ENCODE results near the gene USF3.
A peak's percentile ranks its signal among the peaks of the same experiment; 100 is the strongest.

The USF3 gene, protein sequence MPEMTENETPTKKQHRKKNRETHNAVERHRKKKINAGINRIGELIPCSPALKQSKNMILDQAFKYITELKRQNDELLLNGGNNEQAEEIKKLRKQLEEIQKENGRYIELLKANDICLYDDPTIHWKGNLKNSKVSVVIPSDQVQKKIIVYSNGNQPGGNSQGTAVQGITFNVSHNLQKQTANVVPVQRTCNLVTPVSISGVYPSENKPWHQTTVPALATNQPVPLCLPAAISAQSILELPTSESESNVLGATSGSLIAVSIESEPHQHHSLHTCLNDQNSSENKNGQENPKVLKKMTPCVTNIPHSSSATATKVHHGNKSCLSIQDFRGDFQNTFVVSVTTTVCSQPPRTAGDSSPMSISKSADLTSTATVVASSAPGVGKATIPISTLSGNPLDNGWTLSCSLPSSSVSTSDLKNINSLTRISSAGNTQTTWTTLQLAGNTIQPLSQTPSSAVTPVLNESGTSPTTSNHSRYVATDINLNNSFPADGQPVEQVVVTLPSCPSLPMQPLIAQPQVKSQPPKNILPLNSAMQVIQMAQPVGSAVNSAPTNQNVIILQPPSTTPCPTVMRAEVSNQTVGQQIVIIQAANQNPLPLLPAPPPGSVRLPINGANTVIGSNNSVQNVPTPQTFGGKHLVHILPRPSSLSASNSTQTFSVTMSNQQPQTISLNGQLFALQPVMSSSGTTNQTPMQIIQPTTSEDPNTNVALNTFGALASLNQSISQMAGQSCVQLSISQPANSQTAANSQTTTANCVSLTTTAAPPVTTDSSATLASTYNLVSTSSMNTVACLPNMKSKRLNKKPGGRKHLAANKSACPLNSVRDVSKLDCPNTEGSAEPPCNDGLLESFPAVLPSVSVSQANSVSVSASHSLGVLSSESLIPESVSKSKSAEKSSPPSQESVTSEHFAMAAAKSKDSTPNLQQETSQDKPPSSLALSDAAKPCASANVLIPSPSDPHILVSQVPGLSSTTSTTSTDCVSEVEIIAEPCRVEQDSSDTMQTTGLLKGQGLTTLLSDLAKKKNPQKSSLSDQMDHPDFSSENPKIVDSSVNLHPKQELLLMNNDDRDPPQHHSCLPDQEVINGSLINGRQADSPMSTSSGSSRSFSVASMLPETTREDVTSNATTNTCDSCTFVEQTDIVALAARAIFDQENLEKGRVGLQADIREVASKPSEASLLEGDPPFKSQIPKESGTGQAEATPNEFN (N-terminal part only)

DNA sequence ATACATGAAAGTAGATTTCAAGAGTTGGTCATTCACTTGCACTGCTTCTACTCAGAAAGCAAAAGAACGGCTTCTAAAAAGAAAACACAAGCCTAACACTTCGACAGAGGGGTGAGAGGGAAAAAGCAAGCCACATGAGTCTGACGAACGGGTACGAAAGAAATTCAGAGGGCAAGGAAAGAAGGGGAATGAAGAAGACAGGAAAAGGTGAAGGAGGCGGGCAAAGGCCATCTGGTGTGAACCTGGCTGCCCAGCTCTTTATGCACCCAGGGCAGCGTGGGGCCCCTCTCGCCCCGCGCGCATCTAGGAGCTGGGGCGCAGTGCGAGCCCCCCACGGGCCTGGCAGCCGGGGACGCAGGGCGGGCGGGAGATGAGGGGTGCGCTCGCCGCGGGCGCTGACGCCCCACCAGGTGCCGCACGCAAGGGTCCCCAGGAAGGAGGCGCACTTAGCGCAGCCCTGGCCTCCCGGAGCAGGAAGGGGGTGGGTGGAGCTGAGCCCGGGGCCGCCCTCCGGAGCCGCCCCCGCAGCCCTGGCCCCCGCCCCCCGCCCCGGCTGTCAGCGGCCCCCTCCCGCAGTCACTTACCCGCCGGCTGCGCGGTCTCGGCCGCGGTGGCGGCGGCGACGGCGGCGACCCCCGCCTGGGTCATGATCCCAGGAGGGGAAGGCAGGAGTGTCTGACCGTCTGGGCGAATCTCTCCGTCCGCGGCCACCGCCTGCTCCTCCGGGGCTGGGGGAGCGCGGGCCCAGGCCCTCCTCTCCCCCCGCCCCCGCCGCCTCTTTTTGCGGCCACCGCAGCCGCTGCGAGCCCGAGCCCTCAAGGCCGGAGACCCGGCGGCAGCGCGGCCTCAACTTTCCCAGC lies at the start of gene USF3:
Gene USF3, minus strand, starts transcription at position 857 of the 860 bp plus-strand sequence. CDS start 21,764 bp downstream, outside the sequence.
- DNase-seq: peak; percentile 88

DNA sequence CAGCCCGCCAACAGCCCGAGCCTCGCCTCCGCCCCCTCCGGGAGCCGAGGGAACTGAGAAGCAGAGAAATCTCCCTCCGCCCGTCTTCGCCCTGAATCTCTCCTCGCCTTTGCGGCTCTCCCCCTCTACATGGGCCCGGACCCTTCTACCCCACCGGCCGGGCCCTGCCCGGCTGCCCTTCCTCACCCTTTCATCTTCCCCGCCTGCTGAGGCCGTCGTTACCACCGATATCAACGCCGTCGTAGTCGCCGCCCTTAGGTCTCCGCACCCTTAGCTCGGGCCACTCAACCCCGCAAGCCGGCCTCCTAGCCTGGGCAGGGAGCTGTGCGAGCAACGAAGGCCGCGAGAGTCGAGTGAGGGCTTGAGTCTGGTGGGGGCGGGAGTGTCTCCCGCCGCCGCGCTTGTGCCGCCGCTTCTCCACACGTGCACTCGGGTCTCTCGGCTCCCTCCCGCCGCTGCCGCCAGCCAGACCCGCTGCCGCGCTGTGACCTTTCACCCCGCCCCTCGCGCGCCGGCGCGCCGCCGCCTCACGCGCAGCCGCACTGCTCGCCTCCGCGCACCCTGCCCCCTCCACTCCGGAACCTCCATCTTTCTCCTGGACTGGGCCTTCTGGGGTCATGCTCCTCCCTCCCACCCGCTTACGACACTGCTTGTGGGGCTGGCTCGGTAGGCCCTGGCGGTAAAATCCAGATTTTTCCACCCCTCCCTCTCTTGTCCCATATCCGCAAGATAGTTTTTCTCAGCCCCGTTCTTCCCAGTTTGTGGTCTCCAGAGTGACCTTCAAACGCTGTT lies 49.5 kb upstream of the USF3 start, which contains the start of gene NAA50:
Gene NAA50, minus strand, starts transcription at position 494 of the 792 bp plus-strand sequence. Its CDS starts 300 bp downstream, at position 194.
- peak; percentile 96 for DNase-seq

GRCh38 chr3:113744941-113745755 lies 48.7 kb upstream of the USF3 start:
- peak; percentile 83 for DNase-seq

DNA sequence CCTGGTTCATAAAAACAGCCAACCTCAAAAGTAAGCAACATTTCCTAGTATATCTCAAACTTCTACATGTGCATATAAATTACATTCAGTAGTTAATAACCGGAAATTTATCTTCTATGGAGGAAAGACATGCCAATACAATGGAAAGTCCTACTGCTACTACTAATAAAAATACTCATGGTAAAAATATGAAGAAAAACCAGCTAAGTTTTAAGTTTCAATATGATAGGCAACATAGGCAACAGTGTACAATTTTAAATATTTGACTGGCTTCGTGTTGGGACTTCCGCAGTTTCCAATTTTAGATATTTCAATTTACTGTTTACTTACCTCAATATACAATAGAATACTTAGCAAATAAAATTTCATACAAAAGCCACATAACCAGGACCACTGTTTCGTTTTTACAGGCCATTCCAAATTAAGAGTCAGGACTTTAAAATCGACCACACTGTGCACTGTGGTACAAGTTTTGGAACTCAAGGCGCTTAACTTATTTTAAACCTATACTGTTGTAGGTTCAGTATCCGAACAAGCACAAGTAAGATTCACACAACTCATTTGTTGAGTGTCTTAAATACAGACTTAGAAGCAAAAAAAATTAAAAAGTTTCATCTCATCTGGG lies 46.7 kb upstream of the USF3 start:
- no peak for DNase-seq

DNA sequence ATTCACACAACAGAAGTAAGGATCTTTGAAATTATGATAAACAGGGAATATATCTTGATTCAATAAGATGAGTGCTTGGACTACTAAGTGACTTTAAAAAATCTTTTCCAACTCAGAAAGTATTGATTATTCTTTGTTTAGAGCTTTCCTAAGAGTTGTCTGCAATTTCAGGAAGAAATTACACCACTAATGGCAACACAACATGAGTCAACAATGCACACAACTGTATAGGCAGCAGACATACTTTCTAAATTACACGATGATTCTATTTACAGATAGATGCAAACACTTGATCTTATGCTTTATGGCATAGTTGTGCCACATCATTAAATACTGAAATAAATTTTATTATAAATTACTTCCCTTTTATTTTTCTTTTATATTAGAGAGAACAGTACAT lies 45.2 kb upstream of the USF3 start:
- DNase-seq: no peak

- no peak for DNase-seq
Observed at GRCh38 chr3:113741086-113741485, 44.6 kb upstream of the USF3 start.

DNA sequence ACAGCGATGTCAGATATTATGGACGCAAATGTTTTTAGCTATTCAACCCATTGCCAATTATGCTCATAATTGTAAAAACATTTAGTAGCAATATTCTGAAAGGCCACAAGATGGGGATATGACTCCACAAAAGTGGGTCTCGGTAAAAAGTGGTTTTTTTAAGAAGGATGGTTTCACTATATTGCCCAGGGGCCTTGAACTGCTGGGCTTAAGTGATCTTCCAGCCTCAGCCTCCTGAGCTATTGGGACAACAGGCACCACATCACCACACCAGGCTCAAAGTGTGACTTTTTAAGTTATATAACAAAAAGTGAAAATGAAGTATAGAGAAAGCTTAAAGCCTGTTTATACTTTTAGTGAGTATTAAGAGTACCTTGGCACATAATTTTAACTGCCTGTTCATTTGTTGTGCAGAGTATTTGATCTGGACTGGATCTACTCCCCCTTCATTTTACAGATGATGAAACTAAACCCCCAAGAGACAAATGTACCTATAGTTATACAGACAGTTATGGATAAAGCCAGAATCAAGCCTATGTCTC lies 40.2 kb upstream of the USF3 start:
- no peak for DNase-seq

DNA sequence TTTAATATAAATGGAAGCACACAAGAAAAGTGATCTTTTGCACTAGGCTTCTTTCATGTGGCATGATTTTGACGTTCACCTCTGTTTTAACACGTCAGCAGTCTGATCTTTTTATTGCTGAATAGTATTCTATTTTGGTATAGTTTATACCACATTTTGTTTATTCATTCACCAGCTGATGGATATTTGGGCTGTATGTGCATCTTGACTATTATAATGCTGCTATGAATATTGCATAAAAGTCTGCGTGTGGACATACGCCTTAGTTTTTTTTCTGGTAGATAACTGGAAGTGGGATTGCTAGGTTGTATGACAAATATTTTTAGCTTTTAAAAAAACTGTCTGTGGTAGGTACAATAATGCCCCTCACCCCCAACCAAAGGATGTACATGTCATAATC lies 35.3 kb upstream of the USF3 start:
- no peak for DNase-seq

GRCh38 chr3:113730550-113730949 lies 34.1 kb upstream of the USF3 start:
- no peak for DNase-seq

- no peak for DNase-seq
Observed at GRCh38 chr3:113728661-113729060, 32.2 kb upstream of the USF3 start.

GRCh38 chr3:113721636-113722035 lies 25.2 kb upstream of the USF3 start:
- DNase-seq: no peak

DNA sequence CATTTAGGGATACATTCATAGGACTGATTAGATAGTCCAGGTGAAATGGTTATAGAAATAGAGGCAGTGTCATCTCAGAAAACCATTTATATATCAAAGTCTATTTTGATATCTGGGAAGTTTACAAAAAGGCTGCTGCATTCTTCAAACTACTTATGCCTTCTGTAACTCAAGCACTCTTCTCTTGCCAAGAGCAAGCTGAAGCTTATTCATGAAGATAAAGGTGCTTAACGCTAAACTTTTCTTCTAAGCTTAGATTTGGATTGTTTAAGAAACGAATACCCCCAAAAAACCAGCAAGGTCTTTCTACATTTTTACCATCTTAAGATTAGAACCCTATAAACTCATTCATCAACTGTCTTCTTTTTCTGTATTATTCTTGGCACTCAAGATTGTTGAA lies 23.3 kb upstream of the USF3 start:
- DNase-seq: no peak

DNA sequence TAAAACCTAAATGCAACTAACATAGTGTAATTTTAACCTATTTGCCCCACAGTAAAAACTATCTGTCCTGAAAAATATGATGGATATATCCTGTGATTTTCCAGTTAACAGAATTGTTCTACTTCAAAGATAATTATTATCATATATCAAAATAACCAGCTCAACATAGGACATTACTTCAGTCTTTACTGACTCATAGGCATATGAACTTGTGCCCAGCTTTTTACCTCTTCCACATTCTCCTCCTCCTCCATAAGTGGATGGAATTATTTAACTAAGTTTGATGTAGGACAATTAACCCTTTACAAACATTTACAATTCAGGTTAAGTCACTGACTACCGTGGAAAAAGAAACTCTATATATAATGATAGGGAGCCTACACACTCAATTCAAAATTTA lies 22.9 kb upstream of the USF3 start:
- DNase-seq: no peak

DNA sequence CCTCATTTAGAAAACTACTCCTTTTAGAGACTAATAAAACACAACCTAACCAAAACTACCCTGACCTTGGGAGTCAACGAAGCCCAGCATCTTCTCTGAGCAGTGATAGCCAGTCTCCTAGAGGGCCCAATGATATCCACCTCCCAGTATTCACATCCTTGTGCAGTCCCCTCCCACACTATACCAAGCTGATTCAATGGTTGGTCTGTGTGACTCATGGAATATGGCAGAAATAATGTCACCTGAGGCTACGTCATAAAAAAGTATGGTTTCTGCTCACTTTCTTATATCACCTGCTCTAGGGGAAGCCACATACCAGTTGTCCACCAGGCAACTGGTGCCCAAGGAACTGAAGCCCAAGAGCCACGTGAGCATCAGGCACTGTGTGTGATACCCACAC lies 21.4 kb upstream of the USF3 start:
- no peak for DNase-seq

DNA sequence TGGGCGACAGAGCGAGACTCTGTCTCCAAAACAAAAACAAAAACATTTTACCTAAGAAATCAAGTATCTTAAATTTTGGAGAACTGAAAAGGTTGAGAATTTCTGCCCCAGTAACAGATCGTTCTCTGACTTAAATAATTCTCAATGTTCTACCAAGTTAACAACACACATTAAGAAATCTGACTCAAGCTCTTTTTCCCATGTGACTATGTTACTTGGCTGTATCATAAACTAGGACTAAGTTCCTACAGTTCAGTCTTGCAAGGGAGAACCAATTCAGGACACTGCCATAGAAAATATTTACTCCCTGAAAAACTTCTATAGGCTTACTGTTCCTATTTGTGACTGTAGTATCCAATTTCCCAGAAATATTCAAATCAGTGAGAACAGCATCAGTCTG lies 20.9 kb upstream of the USF3 start:
- DNase-seq: no peak

GRCh38 chr3:113714702-113715101 lies 18.3 kb upstream of the USF3 start:
- DNase-seq: no peak

DNA sequence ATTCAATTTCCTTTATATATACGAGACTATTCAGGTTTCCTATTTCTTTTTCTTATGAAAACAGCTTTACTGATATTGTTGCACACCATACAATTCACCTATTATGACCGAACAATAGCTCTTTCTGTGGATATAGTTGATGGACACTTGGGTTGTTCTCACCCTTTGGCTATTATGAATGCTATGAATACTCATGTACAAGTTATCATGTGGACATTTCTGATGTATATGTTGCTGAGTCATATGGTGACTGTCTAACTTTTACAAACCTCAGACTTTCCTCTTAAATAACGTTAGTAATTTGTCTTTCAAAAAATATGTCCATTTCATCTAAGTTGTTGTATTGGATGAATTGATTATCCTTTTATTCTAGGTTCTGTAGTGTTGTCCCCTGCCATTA lies 15.7 kb upstream of the USF3 start:
- DNase-seq: no peak

DNA sequence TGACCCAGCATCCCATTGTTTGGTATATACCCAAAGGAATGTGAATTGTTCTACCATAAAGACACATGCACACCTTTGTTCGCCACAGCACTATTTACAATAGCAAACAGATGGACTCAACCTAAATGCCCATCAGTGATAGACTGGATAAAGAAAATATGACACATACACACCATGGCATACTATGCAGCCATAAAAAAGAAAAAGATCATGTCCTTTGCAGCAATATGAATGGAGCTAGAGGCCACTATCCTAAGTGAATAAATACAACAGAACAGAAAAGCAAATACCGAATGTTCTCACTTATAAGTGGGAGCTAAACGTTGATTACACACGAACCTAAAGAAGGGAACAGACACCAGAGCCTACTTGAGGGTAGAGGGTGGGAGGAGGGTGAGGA lies 11.4 kb upstream of the USF3 start:
- DNase-seq: no peak

DNA sequence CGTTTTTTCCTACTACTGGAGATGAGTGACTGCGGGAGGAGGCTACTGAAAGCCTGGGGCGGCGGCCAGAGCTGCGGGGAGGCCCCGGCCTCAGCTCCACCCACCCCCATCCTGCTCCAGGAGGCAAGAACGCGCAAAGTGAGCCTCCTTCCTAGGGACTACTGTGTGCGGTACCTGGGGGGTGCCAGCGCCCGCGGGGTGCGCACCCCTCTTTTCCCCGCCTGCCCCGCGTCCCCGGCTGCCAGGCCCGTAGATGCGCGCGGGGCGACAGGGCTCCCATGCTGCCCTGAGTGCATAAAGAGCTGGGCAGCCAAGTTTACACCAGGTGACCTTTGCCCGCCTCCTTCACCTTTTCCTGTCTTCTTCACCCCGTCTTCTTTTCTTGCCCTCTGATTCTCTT lies 2.5 kb upstream of the USF3 start:
- peak; percentile 39 for DNase-seq
